ENCODE data around the gene NCKAP5.

NCKAP5 gene

DNA sequence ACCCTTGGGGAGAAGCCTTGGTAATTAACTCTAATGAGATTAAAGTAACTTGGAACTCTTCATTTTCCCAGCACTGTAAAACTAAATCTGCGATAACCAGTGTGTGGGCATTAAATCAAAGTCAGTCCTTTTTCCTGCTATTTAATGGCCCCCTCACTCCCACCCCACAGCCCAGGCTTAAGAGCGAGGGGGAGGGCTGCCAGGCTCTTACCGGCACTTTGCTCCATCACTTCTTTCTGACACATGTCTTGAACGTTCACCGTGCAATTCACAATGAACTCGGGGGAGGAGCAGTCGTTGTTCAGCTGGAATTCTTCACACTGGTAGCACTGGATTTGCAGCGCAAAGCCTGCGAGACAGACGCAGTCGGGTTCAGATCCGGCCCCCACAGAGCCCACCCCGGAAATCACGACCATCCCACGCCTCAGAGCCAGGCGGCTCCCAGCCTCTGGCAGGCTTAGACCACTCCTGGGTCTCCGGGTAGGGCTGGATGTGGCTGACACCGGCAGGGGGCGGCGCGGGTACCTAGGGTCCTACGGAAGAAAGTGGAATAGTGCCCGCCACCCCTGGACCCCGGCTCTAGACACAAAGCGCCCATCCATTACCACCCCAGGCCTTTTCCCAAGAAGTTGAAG, 900.0 kb downstream of the NCKAP5 start:
- DNase-seq (ENCODE audit: low read depth in 2 of 2) = no peak

DNA sequence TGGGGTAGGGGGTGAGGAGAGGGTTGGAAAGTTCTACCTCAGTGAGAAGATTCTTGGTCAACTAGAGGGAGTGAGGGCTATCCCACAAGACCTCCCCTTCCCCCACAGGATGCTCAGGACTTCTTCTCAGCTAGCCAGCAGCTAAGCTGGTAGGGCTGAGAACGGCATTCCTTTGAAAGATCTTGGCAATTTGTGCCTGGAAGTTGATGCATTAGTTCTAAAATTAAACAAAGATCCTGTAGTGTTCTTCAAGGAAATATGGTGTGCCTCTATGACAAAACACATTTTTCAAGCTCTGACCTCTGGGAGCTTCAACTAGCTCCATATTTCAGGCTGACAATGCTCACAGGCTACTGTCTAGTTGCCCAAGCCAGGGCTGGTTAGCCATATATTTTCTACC, 900.6 kb downstream of the NCKAP5 start:
- DNase-seq (ENCODE audit: low read depth in 2 of 2) = no peak

DNA sequence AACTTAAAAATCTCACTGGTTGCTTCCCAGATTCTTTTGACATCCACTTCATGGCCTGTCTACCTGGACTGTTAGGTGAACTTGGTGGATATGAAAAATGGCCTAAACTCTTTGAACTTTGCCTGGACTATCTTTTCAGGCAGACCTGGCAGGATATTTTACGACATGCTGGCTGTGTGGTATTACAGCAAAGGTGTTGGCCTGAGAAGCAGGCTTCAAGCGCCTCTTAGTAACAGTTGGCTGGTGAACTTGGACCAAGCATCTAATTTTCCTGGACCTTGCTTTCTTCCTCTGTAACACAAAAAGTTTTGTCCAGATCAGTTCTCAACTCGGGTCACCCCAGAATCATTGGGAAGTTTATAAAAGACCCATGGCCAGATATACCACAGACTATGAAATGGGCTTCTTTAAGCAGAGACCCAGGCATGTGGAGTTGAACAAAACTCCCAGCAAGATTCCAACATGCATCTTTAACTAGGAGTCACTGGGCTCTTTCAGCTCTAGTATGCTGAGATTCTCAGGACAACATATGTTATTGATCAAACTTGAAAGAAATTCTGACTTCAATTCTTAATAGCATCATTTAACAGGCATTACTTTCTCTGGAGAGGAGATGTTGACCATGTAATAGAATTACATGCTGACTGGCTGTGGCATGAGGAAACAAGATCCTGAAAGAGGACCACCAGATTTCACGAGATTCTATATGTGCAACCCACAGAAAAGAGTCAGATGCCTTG, 902.7 kb downstream of the NCKAP5 start:
- no peak for DNase-seq (ENCODE audit: low read depth in 2 of 2)

DNA sequence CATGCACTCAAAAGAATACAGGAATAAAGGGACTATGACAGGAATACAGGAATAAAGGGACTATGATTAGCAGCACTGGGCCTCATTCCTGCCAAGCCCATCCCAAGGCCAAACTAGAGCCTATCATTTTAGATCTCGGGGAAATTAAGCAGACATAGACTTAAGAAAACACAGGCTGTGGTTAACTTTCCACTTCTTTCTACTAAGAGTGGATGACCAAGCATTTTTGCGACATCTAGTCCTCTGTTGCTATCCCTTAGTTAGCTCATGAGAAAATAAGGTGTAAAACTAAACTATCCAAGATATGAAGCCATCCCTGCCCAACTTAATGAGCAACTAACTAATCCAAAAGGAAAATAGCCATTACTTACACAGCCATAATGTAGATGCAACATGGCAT, 904.2 kb downstream of the NCKAP5 start:
- DNase-seq (ENCODE audit: low read depth in 2 of 2) = no peak

DNA sequence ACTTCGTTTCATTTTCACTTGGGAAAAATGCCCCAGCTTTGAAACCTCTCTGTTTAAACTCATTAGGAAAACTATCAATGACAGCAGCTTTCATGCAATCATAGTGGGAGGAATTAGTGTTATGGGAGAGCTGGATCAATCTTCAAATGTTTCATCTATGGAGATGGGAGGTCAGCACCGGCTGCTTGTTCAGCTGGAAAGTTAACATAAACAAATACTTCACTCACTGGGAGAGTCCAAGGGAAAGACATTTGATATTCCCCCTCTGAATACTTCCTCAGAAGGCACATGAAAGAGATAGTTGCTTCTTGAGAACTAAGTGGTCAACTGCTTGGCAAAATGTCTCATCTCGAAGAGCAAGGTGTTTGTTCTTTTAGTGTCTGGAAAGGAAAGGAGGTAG, 905.5 kb downstream of the NCKAP5 start:
- no peak for DNase-seq (ENCODE audit: low read depth in 2 of 2)

DNA sequence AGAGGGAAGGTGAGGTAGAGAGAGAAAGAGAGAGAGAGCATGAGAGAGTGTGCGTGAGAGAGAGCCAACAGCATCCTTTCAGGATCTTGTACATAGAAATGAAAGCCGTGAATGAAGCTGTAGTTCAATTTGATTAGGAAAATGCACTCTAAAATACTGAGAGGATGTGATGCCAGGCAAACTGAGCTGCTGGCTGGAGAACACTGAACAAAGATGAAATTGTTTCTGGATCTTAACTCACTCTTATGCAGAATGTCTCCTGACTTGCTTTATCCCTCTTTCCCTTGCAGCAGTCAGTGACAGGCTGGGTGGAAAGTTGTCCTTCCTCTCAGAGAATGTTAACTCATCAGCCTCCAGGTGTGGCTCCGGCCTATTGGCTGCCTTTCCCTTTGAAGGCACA, 908.9 kb downstream of the NCKAP5 start:
- no peak for DNase-seq (ENCODE audit: low read depth in 2 of 2)

DNA sequence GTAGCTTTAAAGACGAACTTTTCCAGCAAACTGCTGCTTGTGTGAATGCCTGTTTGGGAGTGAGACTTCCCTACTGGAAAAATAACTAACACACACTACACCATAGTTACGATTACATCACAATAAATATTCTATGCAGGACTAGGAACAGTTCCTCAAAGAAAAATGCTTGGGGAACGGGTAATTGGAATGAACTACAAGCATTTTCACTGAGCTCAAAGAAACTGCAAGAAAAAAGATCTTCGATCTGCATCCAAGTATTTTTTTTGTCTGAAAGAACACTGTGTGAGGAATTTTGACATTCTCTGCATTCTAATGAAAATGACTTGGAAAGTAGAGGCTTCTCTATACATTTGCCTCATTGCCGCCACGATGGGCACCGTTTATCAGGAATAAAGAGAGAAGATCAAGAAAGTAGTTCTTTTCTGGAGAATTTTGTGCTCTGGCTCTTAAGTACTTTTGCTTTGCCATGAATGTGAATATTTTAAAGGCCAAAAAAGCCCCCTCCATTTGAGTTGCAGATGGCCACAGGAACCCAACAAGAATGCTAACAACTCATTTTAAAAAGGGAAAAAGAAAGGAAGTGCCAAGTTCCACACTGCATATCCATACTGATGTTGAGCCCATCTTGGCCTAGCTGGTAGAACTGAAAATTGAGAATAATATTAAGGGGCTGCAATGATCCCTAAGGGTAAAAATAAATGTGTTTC, 911.8 kb downstream of the NCKAP5 start:
- DNase-seq (ENCODE audit: low read depth in 2 of 2) = no peak

DNA sequence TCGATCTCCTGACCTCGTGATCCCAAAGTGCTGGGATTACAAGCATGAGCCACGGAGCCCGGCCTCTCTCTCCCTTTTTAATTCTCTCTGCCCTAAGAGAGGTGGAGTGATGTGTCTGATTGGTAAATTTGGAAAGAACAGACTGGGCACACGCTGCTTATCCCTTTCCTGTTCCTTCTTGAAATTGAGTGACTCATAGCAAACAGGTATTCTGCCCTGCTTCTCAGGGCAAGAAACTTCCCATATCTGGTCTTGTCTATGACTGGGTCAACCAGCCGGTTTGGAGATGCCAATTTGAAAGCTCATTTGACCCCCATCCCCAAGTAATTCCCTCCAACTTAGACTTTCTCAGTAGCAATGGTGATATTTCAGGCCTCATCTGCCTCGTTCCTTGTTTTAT, 913.3 kb downstream of the NCKAP5 start:
- DNase-seq (ENCODE audit: low read depth in 2 of 2) = no peak

DNA sequence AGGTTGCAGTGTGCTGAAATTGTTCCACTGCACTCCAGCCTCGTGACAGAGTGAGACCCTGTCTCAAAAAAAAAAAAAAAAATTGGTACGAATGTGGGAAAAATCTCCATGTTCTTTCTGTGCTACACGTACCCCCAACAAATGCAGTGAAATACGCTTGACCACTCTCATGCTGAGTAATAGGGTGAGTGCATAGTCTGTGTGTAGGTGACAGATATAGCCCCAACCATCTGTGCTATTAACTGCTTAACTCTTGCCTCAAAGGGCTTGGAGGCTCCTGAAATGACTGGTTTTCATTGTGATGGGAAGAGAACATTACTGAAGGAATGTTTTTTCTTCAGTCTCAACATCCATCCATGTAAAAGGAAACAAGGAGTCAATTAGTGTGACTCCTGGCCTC, 913.9 kb downstream of the NCKAP5 start:
- no peak for DNase-seq (ENCODE audit: low read depth in 2 of 2)

DNA sequence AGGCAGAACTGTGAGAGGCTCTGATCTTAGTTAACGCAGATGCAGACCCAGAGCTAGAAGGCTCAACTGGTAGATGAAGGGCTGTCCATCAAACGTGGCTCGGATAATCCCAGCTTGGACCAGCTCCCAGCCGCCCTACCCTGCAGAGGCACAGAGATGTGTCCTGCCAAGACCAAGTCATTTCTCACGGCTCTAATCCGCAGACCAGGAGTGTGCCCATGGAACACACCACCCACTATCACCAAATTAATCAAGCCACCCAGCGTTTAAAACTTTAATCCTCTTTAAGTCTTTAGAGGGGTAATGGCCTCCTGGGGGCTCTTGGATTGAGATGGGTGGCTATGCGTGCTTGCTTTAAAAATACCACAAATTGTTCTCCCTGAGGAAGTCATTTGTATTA, 915.8 kb downstream of the NCKAP5 start:
- no peak for DNase-seq (ENCODE audit: low read depth in 2 of 2)

DNA sequence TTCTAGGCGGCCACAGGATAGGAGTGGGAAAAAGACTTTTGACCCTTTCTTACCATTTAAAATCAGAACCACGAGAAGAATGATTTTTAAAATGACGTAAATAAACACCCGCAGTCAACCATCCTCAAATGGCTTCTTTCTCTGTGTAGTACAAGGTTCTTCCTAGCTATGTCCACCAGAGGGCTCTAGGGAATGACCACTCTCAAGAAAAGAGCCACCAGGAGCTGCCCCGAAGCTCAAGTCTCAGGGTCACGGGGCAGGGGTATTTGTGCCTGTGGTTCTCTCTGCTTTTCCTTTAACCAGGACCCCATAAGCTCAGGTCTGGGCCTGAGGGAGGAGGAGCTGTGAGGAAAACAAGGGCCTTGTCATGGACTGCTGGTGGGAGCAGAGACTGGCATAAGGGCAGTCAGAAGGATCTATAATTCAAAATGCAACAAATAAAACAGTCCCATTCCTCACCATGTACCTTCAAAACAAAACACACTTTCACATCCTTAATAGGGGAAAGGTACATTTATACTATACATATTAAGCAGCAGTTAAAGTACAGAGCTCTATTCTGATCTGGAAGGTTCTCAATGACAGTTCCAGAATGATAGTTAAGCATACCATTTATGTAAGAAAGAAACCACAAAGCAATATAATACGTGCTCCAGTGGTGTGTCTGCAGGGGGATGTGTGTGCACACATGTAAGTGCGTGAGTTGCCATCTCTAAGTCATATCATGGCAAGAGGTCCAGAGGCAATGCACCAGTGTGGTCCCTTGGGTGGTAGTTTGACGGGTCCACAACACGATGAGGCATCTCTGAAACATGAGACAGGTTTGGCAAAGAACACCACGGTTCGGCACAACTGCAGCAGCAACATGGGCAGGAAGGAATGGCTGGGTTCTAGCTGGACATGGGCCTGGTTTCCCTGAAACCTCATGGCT, 916.9 kb downstream of the NCKAP5 start:
- no peak for DNase-seq (ENCODE audit: low read depth in 2 of 2)

DNA sequence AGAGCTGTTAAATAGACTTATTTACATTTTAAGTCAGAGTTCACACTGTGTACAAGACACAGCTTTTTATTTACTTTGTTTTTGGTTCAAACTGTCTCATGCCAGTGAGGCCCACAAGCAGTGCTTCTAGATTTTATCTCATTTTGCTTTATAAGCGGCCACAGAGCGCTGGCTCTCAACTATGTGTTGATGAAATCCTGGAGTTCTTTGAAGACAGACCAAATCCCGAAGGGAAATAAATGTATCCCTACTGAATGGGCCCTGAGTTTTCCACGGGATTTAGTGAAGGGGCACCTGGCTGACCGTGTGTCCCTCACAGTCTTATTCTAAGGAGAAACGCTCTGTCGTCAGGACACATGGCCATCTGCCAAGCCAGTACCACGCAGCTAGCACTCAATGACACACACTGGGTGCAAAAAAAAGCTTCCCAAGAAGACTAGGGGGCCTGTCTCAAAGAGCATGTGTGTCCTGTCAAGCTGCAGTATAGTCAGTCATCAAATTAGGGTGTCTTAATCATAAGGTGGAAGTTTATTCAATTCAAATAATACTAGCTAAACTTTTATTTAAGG, 921.6 kb downstream of the NCKAP5 start:
- no peak for DNase-seq (ENCODE audit: low read depth in 2 of 2)

DNA sequence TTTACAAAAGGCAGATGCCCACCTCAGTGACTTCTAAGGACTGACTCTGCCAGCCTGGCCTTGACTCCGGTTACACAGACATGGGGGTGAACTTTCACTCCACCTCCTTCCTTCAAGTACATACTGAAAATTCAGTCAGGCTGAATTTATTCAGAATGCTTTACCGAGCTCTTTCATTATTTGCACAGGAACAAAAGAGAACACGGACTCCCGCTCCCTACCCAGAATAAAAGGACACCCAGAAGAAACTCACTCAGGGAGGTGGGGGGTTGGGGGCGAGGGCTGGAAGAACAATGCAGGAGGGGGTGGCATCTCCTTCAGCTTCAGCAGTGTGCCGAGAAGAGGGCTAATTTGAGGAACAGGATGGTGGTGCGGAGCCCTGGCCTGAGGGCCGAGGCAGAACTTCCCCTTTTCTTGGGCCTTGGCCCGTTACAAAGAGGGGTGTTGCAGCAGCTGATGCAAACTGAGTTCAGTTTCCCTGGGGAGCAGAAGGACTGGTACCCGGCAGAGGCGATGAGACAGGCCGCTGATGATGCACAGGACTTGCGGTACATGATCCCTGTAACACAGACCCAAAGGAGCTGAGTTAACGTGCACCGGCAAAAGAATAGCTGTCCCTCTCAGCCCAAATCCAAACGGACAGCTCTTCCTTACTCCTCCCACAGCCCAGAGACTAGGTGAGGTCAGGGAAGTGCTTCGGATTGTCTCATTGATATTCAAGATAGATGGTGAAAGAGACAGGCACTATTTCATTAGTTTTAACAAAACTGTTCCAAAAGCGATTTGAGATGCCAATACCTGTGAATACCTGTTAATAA, 922.3 kb downstream of the NCKAP5 start:
- DNase-seq (ENCODE audit: low read depth in 2 of 2) = no peak

DNA sequence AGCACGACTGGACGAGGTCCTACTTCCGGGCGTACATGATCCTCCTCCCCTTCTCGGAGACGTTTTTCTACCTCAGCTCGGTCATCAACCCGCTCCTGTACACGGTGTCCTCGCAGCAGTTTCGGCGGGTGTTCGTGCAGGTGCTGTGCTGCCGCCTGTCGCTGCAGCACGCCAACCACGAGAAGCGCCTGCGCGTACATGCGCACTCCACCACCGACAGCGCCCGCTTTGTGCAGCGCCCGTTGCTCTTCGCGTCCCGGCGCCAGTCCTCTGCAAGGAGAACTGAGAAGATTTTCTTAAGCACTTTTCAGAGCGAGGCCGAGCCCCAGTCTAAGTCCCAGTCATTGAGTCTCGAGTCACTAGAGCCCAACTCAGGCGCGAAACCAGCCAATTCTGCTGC, 923.1 kb downstream of the NCKAP5 start:
- no peak for DNase-seq (ENCODE audit: low read depth in 2 of 2)

DNA sequence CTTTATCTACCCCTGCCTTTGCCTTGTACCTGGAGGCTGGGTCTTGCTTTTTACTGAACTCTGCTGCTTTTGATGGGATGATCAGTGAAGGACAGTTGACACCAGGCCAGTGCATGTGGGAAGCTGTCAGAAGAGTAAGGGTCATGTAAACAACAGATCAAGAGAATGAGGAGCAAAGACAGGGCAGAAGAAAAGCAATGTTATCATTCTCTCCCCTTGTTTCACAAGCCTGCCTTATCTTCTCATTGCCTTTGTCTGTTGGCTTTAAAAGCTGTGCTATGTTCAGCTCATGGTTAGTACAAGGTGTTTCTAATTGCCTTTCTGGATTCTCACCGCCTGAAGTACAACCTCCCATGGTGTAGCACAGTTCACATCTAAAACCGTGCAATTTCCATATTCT, 925.8 kb downstream of the NCKAP5 start:
- DNase-seq (ENCODE audit: low read depth in 2 of 2) = no peak

DNA sequence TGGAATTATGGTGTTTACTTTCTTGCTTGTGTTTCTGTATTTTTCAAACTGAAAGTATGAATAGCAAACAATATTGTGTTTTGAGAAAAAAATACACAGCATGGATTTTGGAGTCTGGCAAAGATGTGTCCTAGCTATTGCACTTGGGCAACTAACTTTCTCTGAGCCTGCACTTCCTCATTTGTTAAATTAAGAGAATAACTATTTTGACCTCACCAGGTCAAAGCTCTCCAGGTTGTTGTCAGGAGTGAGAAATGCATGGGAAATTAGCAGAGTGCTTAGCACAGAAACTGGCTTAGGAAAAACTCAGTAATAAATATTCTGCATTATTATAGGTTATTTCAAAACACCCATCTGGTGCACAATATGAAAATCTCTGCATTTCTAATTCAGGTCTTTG, 926.4 kb downstream of the NCKAP5 start:
- no peak for DNase-seq (ENCODE audit: low read depth in 2 of 2)

DNA sequence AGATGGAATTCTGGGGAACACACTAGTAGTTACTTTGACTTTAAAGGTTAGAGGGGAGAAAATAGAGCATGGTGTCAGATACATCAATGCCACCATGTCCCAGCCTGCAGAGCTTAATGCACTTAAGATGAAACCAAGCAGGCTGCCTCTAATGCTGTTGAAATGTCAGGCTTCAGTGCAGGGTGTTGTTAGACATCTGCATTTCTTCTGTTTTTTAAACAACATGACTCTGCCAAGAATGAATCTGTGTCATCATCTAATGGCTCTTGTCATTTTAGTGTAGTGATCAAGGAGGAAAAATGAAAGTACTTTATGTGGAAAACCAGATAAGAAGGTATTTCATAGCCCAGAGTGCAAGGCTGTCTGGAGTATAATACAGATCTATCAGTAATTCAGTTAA, 928.1 kb downstream of the NCKAP5 start:
- DNase-seq (ENCODE audit: low read depth in 2 of 2) = no peak

DNA sequence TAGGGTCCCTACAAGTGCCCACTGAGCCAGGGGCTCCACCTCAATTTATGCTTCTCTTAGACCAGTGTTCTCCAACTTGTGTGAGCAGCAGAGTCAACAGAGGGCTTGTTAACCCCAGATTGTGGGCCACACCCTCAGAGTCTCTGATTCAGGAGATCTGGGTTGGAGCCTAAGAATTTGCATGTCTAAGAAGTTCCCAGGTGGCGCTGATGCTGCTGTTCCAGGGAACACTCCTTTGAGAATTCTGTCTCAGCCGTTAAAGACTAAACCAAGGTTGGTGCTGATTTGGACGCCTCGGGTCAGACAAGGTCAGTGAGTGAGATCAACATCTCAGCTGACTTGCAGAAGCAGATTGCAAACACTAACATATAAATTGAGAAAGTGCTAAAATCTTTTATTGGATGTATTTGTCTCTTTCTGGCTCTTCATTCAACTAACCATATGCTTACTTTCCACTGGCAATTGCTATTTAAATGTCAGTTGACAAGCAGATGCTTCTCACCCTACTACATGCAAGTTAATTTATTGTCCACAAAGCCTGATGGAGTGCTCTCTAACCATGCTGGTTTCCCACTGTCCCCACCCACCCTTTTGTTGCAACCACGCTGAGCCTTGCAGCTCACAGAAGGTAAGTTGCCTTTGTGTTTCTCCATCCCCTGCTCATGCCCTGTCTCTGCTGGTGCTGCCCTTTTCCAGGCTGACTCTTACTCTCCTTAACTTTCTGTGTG, 929.8 kb downstream of the NCKAP5 start:
- DNase-seq (ENCODE audit: low read depth in 2 of 2) = no peak

DNA sequence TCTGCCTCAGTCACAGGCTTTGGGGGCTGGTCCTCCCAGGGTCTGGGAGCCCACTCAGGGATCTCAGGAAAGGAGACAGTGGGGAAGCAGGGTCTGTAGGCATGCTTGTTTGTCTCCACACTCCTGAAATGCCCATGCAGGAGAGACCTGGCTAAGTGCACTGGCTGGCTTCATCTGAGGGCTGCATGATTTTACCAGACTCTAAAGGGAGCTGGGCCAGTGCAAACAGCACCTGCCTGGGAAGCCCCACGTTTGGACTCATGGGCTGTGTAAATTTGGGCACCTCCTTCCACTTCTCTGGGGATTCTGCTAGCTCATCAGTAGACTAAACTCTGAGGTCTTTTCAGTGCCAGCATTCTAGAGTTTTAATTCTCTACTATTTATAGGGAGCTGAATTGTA, 931.9 kb downstream of the NCKAP5 start:
- DNase-seq (ENCODE audit: low read depth in 2 of 2) = no peak

DNA sequence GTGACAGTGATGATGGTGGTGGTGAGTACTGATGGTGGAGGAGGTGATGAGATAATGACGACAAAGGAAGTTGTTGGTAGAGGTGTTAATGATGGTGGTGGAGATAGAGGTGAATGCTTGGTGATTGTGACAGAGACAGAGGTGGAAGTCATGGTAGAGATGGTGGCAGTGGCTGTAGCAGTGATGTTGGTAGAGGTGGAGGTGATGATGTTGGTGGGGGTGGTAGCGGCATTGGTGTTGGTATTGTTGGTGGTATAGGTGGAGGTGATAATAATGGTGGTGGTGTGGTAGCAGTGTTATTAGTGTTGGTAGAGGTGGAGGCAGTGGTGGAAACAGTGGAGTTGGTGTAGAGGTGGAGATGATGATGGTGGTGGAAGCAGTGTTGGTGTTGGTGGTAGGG, 934.6 kb downstream of the NCKAP5 start:
- DNase-seq (ENCODE audit: low read depth in 2 of 2) = no peak
